GM23248 (cell line): ENCODE data around the gene PCDHGA8. TPM values are rescaled to one million over a fixed set of nuclear protein-coding genes. Genes with fewer than 3 reads are reported as not detected.
"Not testable (repeated sequence)": the region's sequence is repeated elsewhere in the genome, so short reads cannot be mapped to it uniquely, and the experiment has no call there.

Source experiments
- DNase-seq: peaks from one replicate; pipeline ENCODE4 v3.0.0-alpha.2; 2015
- H2AFZ ChIP-seq: fragments of 200-600 bp; sonication (generic); 2 replicates; pipeline ENCODE4 v1.6.1; 2016; ENCODE audit warnings: antibody characterized with exemption
- H3F3A ChIP-seq: fragments of 200-600 bp; sonication (generic); 2 replicates; pipeline ENCODE4 v1.6.1; 2016; ENCODE audit warnings: mild to moderate bottlenecking, antibody characterized with exemption, mixed run types; ENCODE audit not compliant: insufficient read depth
- H3K27ac ChIP-seq: fragments of 200-600 bp; sonication (generic); 2 replicates; pipeline ENCODE4 v1.5.1; 2016; ENCODE audit warnings: mild to moderate bottlenecking
- H3K27me3 ChIP-seq: fragments of 200-600 bp; sonication (generic); replicated peaks from 2 replicates; pipeline ENCODE4 v1.6.1; 2016; ENCODE audit warnings: mild to moderate bottlenecking; ENCODE audit not compliant: insufficient read depth
- H3K36me3 ChIP-seq: fragments of 200-600 bp; sonication (generic); 2 replicates; pipeline ENCODE4 v1.6.1; 2016; ENCODE audit warnings: low read depth, mild to moderate bottlenecking
- H3K4me1 ChIP-seq: fragments of 200-600 bp; sonication (generic); 2 replicates; pipeline ENCODE4 v1.6.1; 2016; ENCODE audit warnings: mild to moderate bottlenecking; ENCODE audit not compliant: insufficient read depth
- H3K4me2 ChIP-seq: fragments of 200-600 bp; sonication (generic); one replicate; pipeline ENCODE4 v1.6.1; 2016; ENCODE audit warnings: mild to moderate bottlenecking; ENCODE audit not compliant: unreplicated experiment
- H3K4me3 ChIP-seq: fragments of 200-600 bp; sonication (generic); 2 replicates; pipeline ENCODE4 v1.5.1; 2016; ENCODE audit warnings: mild to moderate bottlenecking
- H3K79me2 ChIP-seq: fragments of 200-600 bp; sonication (generic); 2 replicates; pipeline ENCODE4 v1.6.1; 2016; ENCODE audit warnings: mild to moderate bottlenecking; ENCODE audit not compliant: insufficient read depth
- H3K9ac ChIP-seq: fragments of 200-600 bp; sonication (generic); 2 replicates; pipeline ENCODE4 v1.6.1; 2016; ENCODE audit warnings: mild to moderate bottlenecking
- H3K9me2 ChIP-seq: fragments of 200-600 bp; sonication (generic); 2 replicates; pipeline ENCODE4 v1.6.1; 2016; ENCODE audit warnings: mixed run types, mild to moderate bottlenecking, moderate library complexity; ENCODE audit not compliant: insufficient read depth
- H3K9me3 ChIP-seq: fragments of 200-600 bp; sonication (generic); one replicate; pipeline ENCODE4 v1.6.1; 2017; ENCODE audit warnings: low read depth
- H4K20me1 ChIP-seq: fragments of 200-600 bp; sonication (generic); 2 replicates; pipeline ENCODE4 v1.6.0; 2016; ENCODE audit not compliant: insufficient read depth
- EZH2 ChIP-seq: fragments of 200-600 bp; sonication (generic); IDR thresholded peaks from 2 replicates; pipeline ENCODE4 v1.6.1; 2018; ENCODE audit warnings: antibody characterized with exemption, mild to moderate bottlenecking; ENCODE audit not compliant: insufficient read depth, poor library complexity, severe bottlenecking
- EZH2phosphoT487 ChIP-seq: fragments of 200-600 bp; sonication (generic); IDR thresholded peaks from 2 replicates; pipeline ENCODE4 v1.6.1; 2018; ENCODE audit warnings: antibody characterized with exemption, moderate library complexity, mild to moderate bottlenecking, low read depth; ENCODE audit not compliant: insufficient read depth
- WGBS, 2 experiments: methylation state at CpG; one replicate each; pipeline ENCODE4 v1.1.6; 2015 to 2017; ENCODE audit warnings: low lambda C conversion rate in 2 of 2, low coverage in 1 of 2; ENCODE audit errors: missing lambda C conversion rate in 2 of 2; 5-methylcytosine and 5-hydroxymethylcytosine counted together
- in situ Hi-C: fragments of 300-500 bp; cut with MboI; formaldehyde crosslinking; loops from 2 replicates; pipeline ENCODE4 v1.15.0; 2020
- polyA plus RNA-seq: library from polyadenylated mRNA; unstranded; fragments of >200 nt; fragmentation: Nextera tagmentation; extraction: Ambion mirVana; gene quantifications from 2 replicates; pipeline ENCODE4 v1.2.1, GENCODE V29; 2016
- total RNA-seq: library from RNA; depleted of rRNA; stranded (reverse); fragments of >200 nt; shearing (Covaris generic); gene quantifications from 2 replicates; pipeline ENCODE4 v1.2.3, GENCODE V29; 2014

The PCDHGA8 gene
- total and polyA plus RNA-seq, 2 experiments from 2014 or later = 0.69 to 0.86 TPM

GRCh38 chr5:141417494-141418172 is 25.2 kb downstream of the PCDHGA8 start, which contains the start of gene PCDHGB7:
Gene PCDHGB7 (plus strand): TSS chr5:141417677. CDS start chr5:141417860, 183 bp downstream.
- H3K4me2 ChIP-seq = peak within 1 kb of the TSS; percentile 68

GRCh38 chr5:141419074-141419880 is 26.8 kb downstream of the PCDHGA8 start:
- no peak overlapping the region for H3K9ac ChIP-seq
- WGBS, 2 experiments = 46 to 47% methylated on average over 68 to 74 of the region's 74 CpGs
- no peaks in the 10 kb centered on the region for H4K20me1 ChIP-seq
- 0 out of 2 replicates have a peak, but pooled peaks cover 3% of the 10 kb centered on the region for H3K36me3 ChIP-seq
- H3K4me2 ChIP-seq = no peak overlapping the region
- no peaks in the 10 kb centered on the region for H3K9me2 ChIP-seq
- no peaks in the 10 kb centered on the region for H3K27me3 ChIP-seq
- H3K27ac ChIP-seq = no peak overlapping the region
- TF ChIP-seq EZH2phosphoT487 (no peak), EZH2 (no peak)
- H3K9me3 ChIP-seq = no peaks in the 10 kb centered on the region
- H3K4me3 ChIP-seq = no peak overlapping the region; the same call in 1 of the 2 replicates
- peaks cover 36% of the 10 kb centered on the region for H3K79me2 ChIP-seq
- H2AFZ ChIP-seq = 0 out of 2 replicates have a peak overlapping the region, but pooled peaks have one; percentile 72
- peaks cover 17% of the 10 kb centered on the region; the same call in 1 of the 2 replicates for H3K4me1 ChIP-seq
- DNase-seq = no peak
- in situ Hi-C loops = loop anchor here (5.0 kb wide), 1 partner anchor 143 kb away; no protein-coding TSS in a partner anchor
- peaks cover 27% of the 10 kb centered on the region for H3F3A ChIP-seq

More at GRCh38 chr5:141417494-141418172, 25.2 kb downstream of the PCDHGA8 start, which contains the start of gene PCDHGB7:
- Histone ChIP-seq H3K79me2 (peaks cover 27% of the 10 kb centered on the region), H3K9ac (peak within 1 kb of the TSS; percentile 78), H2AFZ (peak within 1 kb of the TSS; percentile 72), H3K27ac (peak within 1 kb of the TSS; percentile 64), H3K4me1 (peaks cover 14% of the 10 kb centered on the region; the same call in 1 of the 2 replicates), H3F3A (peaks cover 27% of the 10 kb centered on the region), H3K4me3 (peak within 1 kb of the TSS; percentile 75)
- H3K27me3 ChIP-seq, H4K20me1 ChIP-seq, H3K36me3 ChIP-seq, H3K9me3 ChIP-seq, H3K9me2 ChIP-seq: not testable (repeated sequence)
- in situ Hi-C loops = loop anchor here (5.0 kb wide), 1 partner anchor 145 kb away; no protein-coding TSS in a partner anchor
- DNase-seq = peak; percentile 96
- 11 to 13% methylated on average over 37 to 47 of the region's 47 CpGs for WGBS, 2 experiments

GRCh38 chr5:141420855-141421488 is 28.5 kb downstream of the PCDHGA8 start, which contains the start of gene PCDHGA11:
Gene PCDHGA11 (plus strand): TSS chr5:141421051. CDS start chr5:141421228, 177 bp downstream.
- H3K9me3 ChIP-seq = no peaks in the 10 kb centered on the region
- peak within 1 kb of the TSS; percentile 77 for H3K9ac ChIP-seq
- H3K4me1 ChIP-seq = peaks cover 20% of the 10 kb centered on the region; the same call in 1 of the 2 replicates
- H2AFZ ChIP-seq = peak within 1 kb of the TSS; percentile 80
- peak within 1 kb of the TSS; percentile 65 for H3K27ac ChIP-seq
- H4K20me1 ChIP-seq = no peaks in the 10 kb centered on the region
- TF ChIP-seq EZH2phosphoT487 (no peak), EZH2 (no peak)
- H3F3A ChIP-seq = peaks cover 27% of the 10 kb centered on the region
- in situ Hi-C loops = no loop called here
- H3K9me2 ChIP-seq = no peaks in the 10 kb centered on the region
- WGBS, 2 experiments = 11 to 14% methylated on average over 42 of the region's 42 CpGs
- H3K79me2 ChIP-seq = peaks cover 53% of the 10 kb centered on the region
- 0 out of 2 replicates have a peak, but pooled peaks cover 3% of the 10 kb centered on the region for H3K36me3 ChIP-seq
- H3K4me2 ChIP-seq = peak within 1 kb of the TSS; percentile 79
- no peaks in the 10 kb centered on the region for H3K27me3 ChIP-seq
- peak within 1 kb of the TSS; percentile 80 for H3K4me3 ChIP-seq
- peak; percentile 88 for DNase-seq

- Histone ChIP-seq H3K9ac (peak overlapping the region; percentile 77), H3K36me3 (0 out of 2 replicates have a peak, but pooled peaks cover 3% of the 10 kb centered on the region), H3K4me3 (peak overlapping the region; percentile 80), H2AFZ (peak overlapping the region; percentile 80), H3K9me3 (no peaks in the 10 kb centered on the region), H3K27me3 (no peaks in the 10 kb centered on the region), H3F3A (peaks cover 27% of the 10 kb centered on the region), H4K20me1 (no peaks in the 10 kb centered on the region), H3K4me2 (peak overlapping the region; percentile 79), H3K27ac (peak overlapping the region; percentile 65), H3K4me1 (peaks cover 20% of the 10 kb centered on the region; the same call in 1 of the 2 replicates), H3K79me2 (peaks cover 58% of the 10 kb centered on the region), H3K9me2 (no peaks in the 10 kb centered on the region)
- in situ Hi-C loops = no loop called here
- 16 to 18% methylated on average over 13 of the region's 13 CpGs for WGBS, 2 experiments
- DNase-seq = peak; percentile 60
- TF ChIP-seq EZH2phosphoT487 = no peak
- TF ChIP-seq EZH2 = no peak
Measured at GRCh38 chr5:141421489-141421855, 29.0 kb downstream of the PCDHGA8 start.
